HS-5 (cell line): ENCODE results near the gene FBP1.

Source experiments
- DNase-seq: peaks from one replicate; pipeline ENCODE4 v3.0.0-alpha.2; 2012; ENCODE audit warnings: low read depth

Gene FBP1

DNA sequence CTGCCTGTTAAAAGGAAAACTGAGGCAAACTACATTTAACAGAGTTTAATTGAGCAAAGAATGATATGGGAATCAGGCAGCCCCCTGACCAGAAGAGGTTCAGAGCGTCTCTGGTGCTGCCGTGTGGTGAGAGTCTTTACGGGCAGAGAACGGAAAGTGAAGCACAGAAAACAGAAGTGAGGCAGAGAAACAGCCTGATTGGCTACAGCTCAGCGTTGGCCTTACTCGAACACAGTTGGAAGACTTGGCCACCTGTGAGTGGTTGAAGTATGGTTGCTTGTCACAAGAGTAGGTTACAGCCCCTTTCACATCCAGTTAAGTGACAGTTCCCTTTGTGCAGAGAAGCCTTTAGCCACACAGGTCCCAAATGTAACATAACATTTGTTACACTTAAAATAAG is 16.9 kb upstream of the FBP1 start:
- DNase-seq, result no peak

DNA sequence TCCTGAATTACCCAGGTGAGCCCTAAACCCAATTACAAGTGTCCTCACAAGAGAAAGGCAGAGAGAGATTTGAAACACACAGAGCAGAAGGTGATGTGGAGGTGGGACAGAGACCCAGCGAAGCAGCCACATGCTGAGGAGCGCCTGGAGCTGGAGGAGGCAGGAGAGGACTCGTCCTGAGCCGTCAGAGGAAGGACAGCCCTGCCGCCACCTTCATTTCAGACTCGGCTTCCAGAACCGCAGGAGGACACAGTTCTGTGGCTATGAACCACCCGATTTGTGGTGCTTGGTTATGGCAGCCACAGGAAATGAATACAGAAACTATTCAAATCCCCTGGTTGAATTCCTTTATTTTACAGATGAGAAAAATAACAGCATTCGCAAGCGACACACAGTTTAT is 16.4 kb upstream of the FBP1 start:
- no peak for DNase-seq

DNA sequence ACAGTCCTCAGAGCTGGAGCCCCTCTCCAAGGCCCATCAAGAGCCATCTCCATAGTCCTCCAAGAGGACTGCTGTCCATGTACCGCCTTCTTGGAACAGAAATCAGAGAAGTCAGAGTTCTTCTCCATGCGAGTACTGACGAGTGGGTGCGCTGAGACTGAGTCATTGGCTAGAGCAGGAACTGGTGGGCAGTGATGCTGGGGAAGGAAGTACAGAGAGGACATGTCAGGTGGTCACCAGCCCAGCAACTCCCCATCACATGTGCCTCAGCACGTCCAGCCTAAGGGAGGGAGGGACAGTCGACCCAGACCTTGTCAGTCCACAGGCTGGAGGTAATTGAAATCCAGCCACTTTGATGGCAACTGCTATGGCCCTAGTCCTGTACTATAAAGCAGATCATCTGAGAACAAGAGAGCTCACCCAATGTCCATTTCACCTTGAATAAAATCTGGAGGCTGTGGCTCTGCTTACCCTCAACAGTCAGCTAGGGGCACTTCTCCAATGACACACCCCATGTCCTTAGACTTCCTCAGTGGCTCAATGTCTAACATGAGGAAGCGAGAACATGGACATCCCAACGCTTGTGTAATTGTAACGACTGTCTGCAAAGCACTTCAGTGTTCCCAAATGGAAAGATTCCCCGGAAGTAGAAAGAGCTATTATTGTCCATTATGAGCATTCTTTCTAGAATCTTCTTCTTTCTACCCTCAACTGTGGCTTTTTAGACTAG is 15.0 kb upstream of the FBP1 start:
- DNase-seq, result no peak

- DNase-seq, result no peak
Measured at GRCh38 chr9:94650949-94651348, 11.6 kb upstream of the FBP1 start.

- DNase-seq, result peak; percentile 66
Measured at GRCh38 chr9:94649100-94649819, 9.9 kb upstream of the FBP1 start.

GRCh38 chr9:94648185-94648584 is 8.9 kb upstream of the FBP1 start:
- DNase-seq, result no peak

DNA sequence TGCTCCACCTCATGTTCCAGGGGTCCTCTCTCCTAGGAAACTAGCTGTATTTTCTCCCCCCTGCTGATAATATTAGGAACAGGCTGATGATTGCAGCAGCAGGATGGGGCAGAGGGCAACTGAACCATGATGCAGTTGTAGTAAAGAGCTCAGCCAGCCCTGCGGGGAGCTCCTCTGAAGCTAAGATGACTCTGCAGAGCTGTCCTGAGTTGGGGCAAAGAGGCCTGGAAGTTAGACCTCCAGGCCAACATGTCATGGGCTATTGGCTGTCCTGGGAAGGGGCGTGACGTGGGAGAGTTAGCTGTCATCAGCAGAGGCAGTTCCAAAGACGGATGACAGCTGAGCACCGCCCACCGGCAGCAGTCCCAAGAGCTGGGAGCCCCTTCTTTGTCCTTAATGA is 6.6 kb upstream of the FBP1 start:
- DNase-seq, result no peak

GRCh38 chr9:94644543-94644942 is 5.2 kb upstream of the FBP1 start:
- no peak for DNase-seq

- no peak for DNase-seq
Measured at GRCh38 chr9:94643741-94644140, 4.4 kb upstream of the FBP1 start.

DNA sequence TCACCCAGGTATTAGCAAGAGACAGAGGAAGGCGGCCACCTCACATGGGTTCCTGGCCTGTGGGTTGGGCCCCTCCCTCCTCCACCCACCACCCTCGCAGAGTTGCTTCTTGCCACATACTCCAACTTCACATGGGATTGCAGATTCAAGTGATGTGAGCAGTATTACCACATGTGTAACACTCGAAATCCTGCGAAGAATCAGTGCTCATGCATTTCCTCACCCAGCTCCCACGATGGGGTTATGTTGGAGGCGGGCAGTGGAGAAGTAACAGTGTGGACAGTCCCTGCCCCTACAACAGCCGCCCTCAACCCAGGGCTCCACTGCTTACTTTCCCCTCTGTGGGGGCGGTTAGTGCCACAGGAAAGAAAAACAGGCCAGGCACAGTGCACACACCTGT is 3.9 kb upstream of the FBP1 start:
- DNase-seq, result no peak

GRCh38 chr9:94642501-94642900 is 3.2 kb upstream of the FBP1 start:
- no peak for DNase-seq

DNA sequence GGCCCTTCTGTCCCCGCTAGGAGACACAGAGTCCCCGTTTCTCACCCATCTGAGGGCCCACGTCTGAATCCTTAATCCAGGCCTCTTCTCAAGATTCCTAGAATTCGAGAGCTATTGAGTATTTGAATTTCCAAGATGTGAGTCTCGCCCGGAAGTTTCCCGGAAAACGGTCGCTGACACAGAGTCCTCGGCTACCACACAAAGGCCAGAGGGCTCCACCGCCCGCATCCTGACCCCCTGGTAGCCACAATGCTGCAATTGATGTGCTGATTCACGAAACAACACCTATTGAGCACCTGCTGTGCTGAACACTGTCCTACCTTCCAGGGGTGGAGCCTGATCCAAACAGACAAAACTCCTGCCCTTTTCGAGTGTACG is 670 bp upstream of the FBP1 start:
- DNase-seq, result no peak

DNA sequence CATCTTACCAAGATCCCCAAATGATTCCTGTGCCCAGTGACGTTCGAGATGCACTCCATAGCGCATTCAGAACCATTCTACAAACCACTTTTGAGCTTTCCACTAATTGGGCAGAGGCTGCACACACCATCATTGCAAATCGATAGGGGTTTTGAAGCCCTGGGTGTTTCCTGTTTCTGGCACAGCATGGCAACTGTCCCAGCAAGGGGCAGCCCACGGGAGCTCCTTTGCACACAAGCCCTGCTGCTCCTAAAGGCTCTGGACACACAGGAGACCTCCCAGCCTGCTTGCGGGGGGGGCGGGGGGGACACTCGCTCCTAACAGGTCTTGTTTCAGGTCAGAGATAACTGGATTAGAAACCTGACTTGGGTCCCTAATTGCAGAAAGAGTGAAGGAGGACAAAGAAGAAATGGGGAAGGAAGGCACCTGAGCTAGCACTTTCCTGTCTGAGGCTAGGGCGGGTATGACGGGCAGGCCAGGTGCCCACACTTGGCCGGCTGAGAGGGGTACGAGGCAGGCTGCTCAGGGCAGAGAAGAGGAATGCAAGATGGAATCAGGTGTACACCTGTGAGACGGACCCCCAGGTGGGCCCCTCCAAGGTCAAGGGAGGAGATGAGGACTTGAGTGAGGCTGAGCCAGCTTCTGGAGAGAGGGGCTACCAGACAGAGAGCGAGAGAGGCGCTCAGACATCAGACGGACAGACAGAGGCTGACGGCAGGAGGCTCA is 820 bp downstream of the FBP1 start:
- no peak for DNase-seq

DNA sequence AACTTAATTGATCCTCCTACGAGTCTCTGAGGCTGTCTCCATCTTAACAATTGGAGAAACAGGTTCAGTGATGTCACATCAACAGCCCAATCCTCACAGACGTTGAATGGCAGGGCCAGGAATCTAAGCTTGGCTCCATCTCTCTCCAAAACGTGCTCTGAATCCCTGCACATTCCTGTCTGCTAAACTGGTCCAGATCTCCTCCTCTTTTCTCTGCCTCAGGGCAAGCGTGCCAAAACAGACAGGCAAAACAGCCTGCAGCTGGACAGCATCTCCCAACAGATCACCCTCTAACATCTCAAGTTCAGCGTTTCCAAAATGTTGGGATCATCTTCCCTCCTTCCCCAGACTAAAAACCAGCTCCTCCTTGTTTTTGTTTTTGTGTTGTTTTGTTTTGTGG is 6.6 kb downstream of the FBP1 start:
- DNase-seq, result no peak

DNA sequence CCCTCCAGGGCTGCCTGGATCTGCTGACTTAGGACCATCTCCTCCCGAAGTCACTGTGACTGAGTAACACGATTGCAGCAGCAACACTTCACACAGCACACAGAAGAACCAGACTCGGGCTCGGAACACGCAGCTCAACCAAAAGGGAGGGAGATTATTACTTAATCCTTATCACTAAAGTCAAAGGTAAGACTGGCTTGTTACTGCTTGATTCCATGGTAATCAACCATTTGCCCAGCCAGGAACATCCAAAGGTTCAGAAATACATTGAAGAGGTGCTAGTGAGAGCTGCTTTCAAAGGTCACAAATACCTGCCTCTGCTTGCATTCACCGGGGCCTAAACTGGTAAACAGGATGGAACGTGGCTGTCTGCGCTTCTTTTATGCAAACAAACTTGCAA is 7.7 kb downstream of the FBP1 start:
- no peak for DNase-seq

DNA sequence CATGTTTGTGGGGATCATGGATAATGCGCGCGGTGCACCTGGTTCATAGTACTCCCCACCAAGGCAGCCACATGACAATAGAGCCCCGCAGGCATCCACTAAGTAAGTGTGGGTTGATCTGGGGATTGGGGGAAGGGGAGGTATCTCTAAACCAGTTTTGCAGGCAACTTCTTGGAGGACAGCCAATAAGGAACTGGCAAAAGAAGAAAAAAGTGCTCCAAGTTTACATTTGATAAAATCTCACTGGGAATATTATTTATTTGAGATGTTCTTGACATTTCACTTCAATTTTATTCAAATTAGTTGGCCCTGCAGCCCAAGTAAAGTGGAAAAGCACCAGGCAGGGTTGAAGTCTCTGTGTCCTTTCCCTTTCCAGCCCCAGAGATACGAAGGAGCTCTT is 8.5 kb downstream of the FBP1 start:
- no peak for DNase-seq

DNA sequence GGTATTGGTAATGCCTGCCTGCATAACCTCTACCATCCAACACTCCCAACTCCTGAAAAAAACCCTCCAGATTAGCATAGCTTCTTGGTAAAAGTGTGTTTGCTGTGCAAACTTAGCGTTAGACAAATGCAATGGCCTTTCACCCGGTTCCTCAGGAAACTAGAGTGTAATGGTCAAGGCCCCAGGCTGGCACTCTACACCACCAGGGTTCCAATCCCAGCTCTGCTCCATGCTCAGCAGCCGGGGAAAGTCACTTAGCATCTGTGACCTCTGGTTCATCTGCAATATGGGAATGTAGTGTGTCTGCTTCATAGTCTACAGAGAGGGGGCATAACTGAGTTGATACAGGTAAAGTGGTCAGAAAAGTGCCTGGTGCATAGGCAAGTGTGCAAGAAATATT is 9.0 kb downstream of the FBP1 start:
- no peak for DNase-seq

DNA sequence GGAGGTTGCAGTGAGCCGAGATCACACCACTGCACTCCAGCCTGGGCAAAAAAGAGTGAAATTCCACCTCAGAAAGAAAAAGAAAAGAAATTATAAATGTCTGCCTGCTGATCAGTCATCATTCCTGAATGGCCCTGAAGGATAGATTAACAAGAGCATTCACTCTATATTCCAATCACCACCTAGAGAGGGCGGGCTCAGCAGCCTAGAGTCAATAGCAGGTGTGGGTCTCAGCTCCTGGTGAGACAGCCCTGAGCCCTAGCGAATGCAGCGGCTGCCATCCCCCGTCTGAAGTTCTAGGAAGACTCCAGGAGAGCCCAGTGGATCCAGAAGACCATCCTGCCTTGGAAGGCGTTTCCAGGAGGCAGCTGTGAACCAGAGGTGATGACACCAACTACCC is 12.0 kb downstream of the FBP1 start:
- no peak for DNase-seq

- DNase-seq, result no peak
Measured at GRCh38 chr9:94625835-94626234, 13.5 kb downstream of the FBP1 start.

GRCh38 chr9:94624629-94625028 is 14.7 kb downstream of the FBP1 start:
- DNase-seq, result no peak

GRCh38 chr9:94623253-94623652 is 16.1 kb downstream of the FBP1 start:
- DNase-seq, result no peak

GRCh38 chr9:94622087-94622800 is 17.1 kb downstream of the FBP1 start:
- DNase-seq, result no peak

GRCh38 chr9:94619026-94619425 is 20.3 kb downstream of the FBP1 start:
- DNase-seq, result no peak
